Measurements from ENCODE around the gene ZNF736. TPM values are rescaled to one million over a fixed set of nuclear protein-coding genes. Genes with fewer than 3 reads are reported as not detected.
"Not testable (repeated sequence)": the region's sequence is repeated elsewhere in the genome, so short reads cannot be mapped to it uniquely, and the experiment has no call there.

The ZNF736 gene
- 4.3 TPM for total RNA-seq

DNA sequence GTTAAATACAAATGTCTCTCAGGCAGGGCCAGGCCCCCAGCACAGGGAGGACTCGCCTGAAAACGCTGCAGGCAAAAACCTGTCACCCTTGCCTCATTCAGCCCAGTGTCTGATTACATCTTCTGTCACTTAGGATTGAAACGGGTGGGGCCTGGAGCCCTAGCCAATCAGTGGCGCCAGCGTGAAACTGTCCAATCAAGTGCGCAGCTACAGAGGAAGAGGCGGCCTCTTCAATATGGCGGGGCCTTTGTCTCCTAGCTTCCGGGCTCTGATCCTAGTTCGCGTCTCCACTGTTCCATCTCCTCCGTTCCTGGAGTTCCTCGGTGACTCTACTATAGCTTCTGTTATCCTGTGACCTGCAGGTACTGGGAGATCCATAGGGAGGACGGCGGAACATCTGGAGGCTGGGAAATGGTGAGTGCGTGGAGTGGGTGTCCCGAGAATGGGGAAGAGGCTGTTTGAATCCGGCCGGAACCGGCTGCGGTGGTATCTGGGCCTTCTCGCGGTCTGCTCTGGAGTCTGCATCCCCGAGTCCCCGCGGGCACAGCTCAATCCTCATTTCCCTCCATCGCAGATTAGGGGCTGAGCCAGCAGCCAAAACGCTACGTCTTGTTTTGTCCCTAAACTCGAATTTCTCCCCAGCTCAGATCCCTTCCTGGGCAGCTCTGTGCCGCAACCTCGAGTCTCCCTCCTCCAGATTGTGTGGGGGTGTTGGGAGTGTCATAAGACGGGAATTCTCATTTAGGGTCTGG lies at the start of gene ZNF736:
Gene ZNF736, plus strand, starts transcription at position 222 of the 752 bp plus-strand sequence. Its CDS starts 190 bp downstream, at position 412.
- DNase-seq (ENCODE audit: low spot score): peak; percentile 79
- peak; percentile 100 for ATAC-seq

DNA sequence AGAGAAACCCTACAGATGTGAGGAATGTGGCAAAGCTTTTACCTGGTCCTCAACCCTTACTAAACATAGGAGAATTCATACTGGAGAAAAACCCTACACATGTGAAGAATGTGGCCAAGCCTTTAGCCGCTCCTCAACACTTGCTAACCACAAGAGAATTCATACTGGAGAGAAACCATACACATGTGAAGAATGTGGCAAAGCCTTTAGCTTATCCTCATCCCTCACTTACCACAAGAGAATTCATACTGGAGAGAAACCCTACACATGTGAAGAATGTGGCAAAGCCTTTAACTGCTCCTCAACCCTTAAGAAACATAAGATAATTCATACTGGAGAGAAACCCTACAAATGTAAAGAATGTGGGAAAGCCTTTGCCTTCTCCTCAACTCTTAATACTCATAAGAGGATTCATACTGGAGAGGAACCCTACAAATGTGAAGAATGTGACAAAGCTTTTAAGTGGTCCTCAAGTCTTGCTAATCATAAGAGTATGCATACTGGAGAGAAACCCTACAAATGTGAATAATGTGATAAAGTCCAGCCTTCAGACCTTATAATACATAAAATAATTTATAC lies 47.3 kb upstream of the ZNF736 start:
- DNase-seq (ENCODE audit: low spot score) (no peak), ATAC-seq (no peak)

DNA sequence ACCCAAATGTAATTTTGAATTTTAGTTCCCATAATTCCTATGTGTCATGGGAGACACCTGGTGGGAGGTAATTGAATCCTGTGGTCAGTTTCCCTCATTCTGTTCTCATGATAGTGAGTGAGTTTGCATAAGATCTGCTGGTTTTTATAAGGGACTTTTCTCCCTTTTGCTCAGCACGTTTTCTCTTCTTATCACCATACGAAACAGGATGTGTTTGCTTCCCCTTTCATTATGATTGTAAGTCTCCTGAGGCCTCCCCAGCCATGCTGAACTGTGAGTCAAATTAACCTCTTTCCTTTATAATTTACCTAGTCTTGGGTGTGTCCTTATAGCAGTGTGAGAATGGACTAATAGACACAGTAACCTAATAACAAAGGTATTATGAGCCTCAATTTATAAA lies 36.1 kb upstream of the ZNF736 start:
- ATAC-seq: no peak
- no peak for DNase-seq (ENCODE audit: low spot score)

DNA sequence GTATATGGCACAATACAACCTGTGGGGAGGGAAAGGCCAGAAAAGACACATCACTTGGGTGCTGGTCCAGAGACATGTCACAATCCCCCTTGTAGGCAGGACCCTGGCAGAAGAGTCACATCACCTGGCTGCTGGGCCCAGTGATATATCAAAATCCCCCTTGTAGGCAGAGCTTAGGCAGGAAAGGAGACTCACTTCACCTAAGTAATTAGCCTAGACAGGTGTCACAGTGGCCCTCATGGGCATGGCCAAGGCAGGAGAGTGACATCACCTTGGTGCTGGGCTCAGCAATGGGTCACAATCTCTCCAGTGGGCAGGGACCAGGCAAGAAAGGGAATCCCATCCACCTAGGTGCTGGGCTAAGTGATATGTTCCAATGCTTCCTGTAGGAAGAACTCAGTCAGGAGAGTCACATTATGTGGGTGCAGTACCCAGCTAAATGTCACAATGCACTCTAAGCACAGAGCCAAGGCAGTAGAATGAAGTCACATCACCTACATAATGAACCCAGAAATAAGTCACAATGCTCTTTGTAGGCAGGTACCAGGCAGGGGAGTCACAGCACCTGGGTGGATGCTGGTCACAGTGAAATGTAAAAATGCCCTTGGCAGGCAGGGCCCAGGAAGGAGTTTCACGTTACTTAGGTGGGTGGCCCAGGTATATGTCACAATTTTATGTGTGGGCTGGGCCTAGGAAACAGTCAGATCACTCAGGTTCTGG lies 18.9 kb upstream of the ZNF736 start:
- no peak for DNase-seq (ENCODE audit: low spot score)
- ATAC-seq: no peak

DNA sequence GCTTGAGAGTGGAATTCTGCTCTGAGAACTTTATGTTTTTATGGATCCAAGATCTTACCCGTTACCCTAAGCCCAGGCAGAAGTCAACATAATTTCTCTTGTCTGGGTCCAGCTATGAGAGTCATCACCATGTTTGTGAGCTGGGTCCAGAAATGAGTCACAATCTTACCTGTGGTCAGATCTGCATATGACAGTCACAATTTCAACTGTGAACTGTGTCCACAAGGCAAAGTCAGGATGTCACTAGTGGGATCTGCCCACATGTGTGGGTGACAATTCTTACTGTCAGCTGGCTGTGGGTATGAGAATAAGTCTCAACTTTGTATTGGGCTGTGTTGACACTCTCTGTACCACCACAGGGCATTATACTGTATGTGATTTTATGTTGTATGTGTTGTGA lies 16.3 kb upstream of the ZNF736 start:
- not testable (repeated sequence) for ATAC-seq; DNase-seq (ENCODE audit: low spot score)

DNA sequence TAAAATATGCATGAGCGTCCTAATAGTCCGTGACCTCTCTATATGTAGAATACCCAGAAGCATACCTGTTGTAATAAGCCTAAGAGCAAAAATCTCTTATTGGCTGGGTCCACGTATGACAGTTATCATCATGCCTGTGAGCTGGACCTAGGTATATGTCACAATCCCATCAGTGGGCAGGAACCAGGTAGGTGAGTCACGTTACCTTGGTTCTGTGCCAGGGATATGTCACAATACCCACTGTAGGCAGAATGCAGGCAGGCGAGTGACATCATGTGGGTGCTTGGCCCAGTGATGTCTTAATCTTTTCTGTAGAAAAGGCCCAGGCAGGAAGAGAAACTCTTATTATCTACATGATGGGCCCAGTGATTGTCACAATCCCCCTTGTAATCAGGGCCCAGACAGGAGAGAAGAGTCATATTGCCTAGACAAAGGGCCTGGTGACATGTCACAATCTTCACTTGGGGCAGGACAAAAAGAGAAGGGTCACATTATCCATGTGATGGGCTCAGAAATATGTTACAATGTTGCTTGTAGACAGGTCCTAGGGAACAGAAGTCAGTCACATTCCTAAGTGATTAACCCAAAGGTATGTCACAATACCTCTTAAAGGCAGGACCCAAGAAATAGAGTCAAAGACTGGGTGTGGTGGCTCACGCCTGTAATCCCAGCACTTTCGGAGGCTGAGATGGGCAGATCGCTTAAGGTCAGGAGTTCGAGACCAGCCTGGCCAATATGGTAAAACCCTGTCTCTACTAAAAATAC lies 12.9 kb upstream of the ZNF736 start:
- no peak for DNase-seq (ENCODE audit: low spot score)
- no peak for ATAC-seq

DNA sequence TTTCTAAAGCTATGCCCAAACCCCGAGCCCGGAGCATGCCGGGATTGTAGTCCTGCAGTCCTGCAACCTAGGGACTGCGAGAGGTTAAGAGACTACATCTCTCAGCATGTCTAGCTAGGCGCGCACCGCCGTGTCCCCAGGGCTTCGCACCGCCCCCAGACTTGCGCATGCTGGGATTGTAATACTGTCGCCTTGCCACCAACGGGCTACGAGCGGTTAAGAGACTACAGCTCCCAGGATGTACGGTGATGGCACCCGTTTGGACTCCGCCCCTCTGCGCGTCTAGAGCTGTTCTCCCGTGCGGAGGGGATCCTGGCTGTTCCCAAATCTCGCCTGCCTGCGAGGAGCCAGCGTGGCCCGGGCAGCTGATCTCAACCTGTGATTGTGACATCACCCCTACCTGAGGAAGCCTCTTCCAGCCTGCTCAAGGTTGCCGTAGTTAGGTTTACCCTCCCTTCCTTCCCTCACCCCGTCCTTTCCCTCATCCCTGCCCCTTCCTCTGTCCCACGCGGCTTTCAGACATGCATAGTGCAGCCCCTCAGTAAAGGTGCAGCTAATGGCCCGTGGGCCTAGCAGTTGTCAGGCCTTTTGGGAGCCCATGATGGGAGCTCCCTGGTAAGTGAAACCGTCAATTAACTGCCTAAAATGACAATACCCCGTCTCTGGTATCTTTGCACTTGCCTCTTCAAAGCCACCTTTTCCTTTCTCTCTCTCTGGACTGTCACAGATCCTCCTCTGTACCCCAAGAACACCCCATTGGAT lies 6.3 kb upstream of the ZNF736 start:
- peak; percentile 96 for ATAC-seq
- DNase-seq (ENCODE audit: low spot score): peak; percentile 99

DNA sequence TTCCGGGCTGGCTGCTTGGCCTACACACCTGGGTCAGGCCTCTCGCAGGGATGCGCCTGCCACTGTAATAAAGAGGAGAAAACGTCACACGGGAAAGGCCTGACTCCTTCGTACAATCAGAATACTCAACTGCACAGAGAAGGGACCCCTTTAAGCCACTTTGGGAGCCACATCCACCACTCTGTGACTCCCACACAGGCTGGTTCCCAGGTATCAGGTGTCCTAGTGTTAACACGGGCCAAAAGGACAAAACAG lies 5.8 kb upstream of the ZNF736 start:
- ATAC-seq (no peak), DNase-seq (ENCODE audit: low spot score) (no peak)

DNA sequence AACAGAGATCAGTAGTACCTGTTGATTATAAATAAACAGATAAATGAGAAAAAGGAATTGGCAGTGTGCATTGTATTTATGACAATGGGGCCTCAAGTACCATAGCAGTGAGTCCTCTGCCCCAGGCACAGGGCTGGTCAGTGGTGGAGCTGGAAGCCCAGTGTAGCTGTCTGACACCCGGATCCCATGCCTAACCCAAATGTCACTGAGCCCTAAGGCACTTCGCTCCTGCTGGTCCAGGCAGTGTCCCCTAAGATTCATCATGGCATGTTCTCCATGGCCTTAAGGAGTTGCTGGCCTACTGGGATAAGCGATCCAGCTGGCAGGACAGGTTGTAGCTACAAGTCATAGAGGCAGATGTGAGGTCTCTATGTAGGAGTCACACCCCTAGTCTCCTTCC lies 3.3 kb upstream of the ZNF736 start:
- no peak for ATAC-seq
- no peak for DNase-seq (ENCODE audit: low spot score)

DNA sequence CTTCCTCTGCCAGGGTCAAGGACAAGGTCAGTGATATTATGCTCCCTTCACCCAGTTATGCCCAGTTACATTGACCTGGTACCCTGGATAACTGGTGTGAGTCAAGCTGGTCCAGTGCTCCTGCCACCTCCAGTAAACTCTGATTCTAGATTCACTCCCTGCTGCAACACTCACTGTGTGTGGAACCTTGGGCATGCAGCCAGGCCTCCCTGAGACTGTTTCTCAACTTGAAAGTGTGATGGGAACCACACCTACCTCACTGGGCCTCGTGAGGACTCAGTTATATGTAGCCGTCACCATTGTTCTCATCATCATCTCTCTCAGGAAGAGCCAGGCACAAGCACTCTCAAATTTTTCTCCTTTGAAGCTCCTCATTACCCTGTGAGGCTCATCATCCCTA lies 935 bp upstream of the ZNF736 start:
- ATAC-seq (no peak), DNase-seq (ENCODE audit: low spot score) (no peak)

DNA sequence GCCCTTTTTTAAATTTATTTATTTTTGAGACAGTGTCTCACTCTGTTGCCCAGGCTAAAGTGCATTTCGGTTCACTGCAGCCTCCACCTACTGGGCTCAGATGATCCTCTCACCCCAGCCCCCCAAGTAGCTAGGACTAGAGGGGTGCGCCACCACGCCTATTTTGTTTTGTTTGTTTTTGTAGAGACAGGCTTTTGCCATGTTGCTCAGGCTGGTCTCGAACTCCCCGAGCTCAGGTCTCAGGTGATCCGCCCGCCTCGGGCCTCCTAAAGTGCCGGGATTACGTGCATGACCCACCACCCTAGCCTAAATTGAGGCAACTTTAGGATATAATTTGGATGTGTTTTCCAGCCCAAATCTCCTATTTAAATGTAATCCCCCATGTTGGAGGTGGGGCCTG lies 805 bp downstream of the ZNF736 start:
- DNase-seq (ENCODE audit: low spot score): no peak

DNA sequence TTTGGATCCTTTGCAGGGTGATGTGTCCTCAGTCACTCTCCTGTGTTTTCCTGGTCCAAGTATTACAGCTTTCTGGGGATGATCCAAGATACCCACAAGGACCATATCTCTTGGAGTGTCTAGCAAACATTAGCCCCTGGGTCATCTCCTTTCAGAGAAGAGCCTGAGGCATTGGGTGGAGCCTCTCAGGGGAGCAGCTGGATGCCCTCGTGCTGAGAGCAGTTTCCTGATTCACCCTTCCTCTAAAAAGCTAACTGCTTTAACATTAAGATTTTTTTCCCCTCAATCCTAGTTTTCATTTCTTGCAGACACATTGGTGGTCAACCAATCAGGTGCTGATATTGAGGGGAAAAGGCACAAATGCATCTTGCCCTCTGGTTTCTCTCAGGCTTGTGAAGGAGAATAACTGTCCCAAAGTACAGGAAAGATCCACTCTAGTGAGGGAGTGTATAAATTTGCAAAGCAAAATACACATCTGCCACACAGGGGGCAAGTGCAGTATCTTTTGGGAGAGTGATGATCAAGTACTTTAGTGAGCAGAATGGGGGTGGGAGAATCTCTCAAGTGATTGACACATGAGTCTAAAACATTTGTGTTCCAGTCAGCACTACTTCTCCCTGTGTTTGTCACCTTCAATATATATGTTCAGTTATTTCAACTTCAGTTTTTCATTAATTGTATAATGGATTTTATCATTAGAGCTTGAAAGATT lies 2.4 kb downstream of the ZNF736 start:
- ATAC-seq; DNase-seq (ENCODE audit: low spot score): not testable (repeated sequence)

More for the DNA sequence above, 805 bp downstream of the ZNF736 start:
- ATAC-seq: no peak

DNA sequence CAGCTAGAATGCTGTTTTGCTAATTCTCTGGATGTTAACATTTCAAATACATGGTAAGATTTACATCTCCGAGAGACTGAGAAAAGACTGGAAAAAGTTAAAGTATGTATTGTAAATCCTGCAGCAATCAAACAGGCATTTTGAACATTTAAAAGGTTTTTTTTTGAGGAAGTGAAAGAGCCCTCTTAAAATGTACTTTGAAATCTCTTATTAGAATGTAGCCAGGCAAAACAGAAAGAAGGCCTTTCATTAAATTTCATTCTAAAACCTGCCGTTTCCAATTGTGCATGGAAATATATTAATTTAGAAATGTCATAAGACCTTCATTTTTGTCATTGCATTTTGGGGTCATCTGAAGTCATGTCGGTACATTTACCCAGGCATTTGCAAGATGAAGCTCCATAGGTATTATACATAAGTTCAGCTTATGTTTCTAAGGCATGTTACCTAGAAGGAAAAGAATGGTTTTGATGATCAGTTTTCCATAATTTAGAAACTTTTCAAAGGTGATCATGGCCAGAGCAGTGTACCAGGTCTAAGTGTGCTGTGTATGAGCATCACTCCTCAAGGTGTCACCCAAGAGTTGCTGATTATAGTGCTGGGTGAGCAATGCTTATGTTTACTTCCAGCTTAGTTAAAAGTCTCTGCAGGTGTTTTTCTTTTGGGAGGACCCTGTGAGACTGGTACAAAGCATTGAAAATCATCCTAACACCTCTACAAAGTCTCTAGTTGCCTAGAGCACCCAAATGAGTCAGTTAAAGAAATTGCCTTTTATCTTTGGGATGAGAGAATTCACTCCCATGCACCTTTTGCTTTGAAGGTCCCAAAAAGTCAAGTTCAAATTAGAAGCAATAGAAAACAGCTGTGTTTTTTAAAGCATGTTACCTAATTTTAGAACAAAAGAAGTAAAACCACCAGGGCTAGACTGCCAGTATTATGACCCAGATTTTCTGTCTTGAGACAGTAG lies 7.1 kb downstream of the ZNF736 start:
- DNase-seq (ENCODE audit: low spot score) (no peak), ATAC-seq (no peak)

DNA sequence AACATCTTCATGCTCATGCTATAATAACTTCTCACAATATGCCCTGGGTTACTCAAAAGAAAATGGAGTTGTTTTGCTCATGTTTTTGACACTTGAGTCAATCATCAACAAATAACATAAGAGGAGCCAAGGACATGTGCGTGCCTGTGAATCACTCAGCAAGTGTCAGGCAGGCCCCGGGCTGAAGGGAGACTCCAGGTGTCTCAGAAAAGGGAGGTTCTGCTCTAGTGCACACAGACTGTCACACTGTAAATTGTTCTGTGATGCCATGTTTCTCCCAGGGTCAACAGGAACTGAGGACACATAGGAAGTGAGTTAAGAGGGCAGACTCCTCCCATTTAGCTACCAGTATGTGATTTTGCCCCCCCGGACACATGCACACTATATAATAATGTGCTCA lies 10.4 kb downstream of the ZNF736 start:
- not testable (repeated sequence) for ATAC-seq; DNase-seq (ENCODE audit: low spot score)

DNA sequence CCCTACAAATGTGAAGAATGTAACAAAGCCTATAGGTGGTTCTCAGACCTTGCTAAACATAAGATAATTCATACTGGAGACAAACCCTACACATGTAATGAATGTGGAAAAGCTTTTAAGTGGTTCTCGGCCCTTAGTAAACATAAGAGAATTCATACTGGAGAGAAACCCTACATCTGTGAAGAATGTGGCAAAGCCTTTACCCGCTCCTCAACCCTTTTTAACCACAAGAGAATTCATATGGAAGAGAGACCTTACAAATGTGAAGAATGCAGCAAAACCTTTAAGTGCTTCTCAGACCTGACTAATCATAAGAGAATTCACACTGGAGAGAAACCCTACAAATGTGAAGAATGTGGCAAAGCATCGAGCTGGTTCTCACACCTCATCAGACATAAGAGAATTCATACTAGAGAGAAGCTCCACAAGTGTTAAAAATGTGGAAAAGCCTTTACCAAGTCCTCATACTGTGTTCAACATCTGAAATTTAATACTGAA lies 35.0 kb downstream of the ZNF736 start:
- not testable (repeated sequence) for DNase-seq (ENCODE audit: low spot score); ATAC-seq

DNA sequence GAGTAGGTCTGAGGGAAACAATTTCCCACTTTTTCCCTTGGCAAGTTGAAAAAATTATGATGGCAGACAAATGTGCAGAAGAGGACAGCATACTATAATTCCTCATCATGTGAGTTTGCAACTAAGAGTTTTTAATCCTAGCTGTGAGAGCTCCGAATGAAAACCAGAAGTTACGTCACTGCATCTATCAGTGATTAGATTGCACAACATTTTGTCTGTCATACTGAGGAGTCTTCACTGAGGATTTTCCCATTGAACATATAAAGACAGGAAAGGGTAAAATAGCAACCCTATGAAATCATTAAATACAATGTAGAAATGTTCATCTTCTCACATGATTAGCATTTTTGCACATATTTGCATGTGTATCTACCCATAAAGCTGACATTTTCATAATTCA lies 45.8 kb downstream of the ZNF736 start:
- ATAC-seq (no peak), DNase-seq (ENCODE audit: low spot score) (no peak)

DNA sequence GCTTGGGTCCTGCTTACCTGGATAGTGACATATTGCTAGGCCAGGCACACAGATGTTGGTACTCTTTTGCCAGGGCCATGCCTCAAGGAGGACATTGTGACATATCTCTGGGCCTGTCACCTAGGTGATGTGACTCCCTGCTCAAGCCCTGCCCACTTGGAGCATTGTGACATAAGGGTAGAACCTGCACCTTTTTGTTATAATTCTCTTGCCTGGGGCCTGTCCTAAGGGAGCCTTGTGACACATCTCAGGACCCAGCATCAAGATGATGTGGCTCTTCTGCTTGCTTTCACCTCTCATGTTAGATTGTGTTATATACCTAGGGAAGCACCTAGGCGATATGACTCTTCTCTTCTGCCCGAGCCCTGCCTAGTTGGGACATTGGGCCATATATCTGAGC lies 57.4 kb downstream of the ZNF736 start:
- DNase-seq (ENCODE audit: low spot score): no peak
- no peak for ATAC-seq

DNA sequence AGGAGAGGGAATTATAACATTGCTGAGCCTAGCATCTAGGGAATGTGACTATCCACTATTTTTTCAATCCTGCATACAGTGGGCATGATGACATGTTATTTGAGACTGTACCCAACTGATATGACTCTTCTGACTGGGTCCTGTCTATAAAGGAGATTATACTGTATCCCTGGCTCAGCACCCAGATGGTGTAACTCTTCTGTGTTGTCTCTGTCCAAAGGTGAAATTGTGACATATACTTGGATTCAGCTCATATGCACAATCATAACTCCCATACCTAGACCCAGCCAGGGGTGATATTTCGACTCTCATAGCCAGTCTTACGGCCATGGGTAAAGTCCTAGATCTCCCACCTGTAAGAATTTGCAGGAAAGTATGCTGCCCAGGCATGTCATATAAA lies 59.3 kb downstream of the ZNF736 start:
- DNase-seq (ENCODE audit: low spot score) (no peak), ATAC-seq (peak; percentile 73)

DNA sequence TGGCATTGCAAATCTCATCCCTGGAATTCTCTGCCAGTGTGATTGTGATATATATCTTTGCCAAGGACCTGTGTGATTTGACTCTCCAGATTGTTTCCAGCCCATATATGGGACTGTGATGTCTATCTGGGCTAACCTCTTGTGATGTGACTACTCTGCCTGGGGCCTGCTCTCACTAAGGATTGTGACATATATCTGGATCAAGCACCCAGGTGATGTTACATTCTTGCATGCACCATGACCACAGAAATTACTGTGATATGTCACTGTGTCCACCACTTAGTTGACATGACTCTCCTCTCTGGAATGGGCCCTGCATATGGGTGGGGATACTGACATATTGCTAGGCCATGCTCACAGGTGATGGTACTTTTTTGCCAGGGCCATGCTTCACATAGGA lies 86.6 kb downstream of the ZNF736 start:
- ATAC-seq (no peak), DNase-seq (ENCODE audit: low spot score) (no peak)
